GM23338 (cell line): ENCODE data around the gene MRPL27. TPM values are rescaled to one million over a fixed set of nuclear protein-coding genes. Genes with fewer than 3 reads are reported as not detected.

ENCODE experiments used
- ATAC-seq: fragments of 200-7000 bp; cut with Tn5 transposase; 3 replicates; pipeline ENCODE4 v1.9.1; 2020
- DNase-seq: peaks from one replicate; pipeline ENCODE4 v3.0.0-alpha.2; 2015; ENCODE audit warnings: low spot score
- H2AFZ ChIP-seq: fragments of 200-600 bp; sonication (generic); 2 replicates; pipeline ENCODE4 v1.8.0; 2016; ENCODE audit warnings: antibody characterized with exemption, mild to moderate bottlenecking, moderate library complexity
- H3F3A ChIP-seq: fragments of 200-600 bp; sonication (generic); replicated peaks from 2 replicates; pipeline ENCODE4 v1.8.0; 2017; ENCODE audit warnings: antibody characterized with exemption, mixed run types, low read depth
- H3K27ac ChIP-seq: fragments of 200-600 bp; sonication (generic); 2 replicates; pipeline ENCODE4 v1.6.1; 2016; ENCODE audit warnings: low read depth
- H3K27me3 ChIP-seq: fragments of 200-600 bp; sonication (generic); 2 replicates; pipeline ENCODE4 v1.8.0; 2016; ENCODE audit warnings: mild to moderate bottlenecking, mixed run types, moderate library complexity; ENCODE audit not compliant: insufficient read depth
- H3K36me3 ChIP-seq: fragments of 200-600 bp; sonication (generic); 2 replicates; pipeline ENCODE4 v1.8.0; 2016; ENCODE audit warnings: mild to moderate bottlenecking; ENCODE audit not compliant: insufficient read depth
- H3K4me1 ChIP-seq: fragments of 200-600 bp; sonication (generic); 2 replicates; pipeline ENCODE4 v1.8.0; 2016; ENCODE audit warnings: mild to moderate bottlenecking, moderate library complexity; ENCODE audit not compliant: insufficient read depth
- H3K4me2 ChIP-seq: fragments of 200-600 bp; sonication (generic); 2 replicates; pipeline ENCODE4 v1.7.1; 2017; ENCODE audit warnings: mixed run types
- H3K4me3 ChIP-seq: fragments of 200-600 bp; sonication (generic); 2 replicates; pipeline ENCODE4 v1.6.1; 2016; ENCODE audit warnings: mixed run types
- H3K79me2 ChIP-seq: fragments of 200-600 bp; sonication (generic); replicated peaks from 2 replicates; pipeline ENCODE4 v1.8.0; 2017; ENCODE audit warnings: mild to moderate bottlenecking; ENCODE audit not compliant: insufficient read depth
- H3K9me2 ChIP-seq: fragments of 200-600 bp; sonication (generic); 2 replicates; pipeline ENCODE4 v1.8.0; 2017; ENCODE audit not compliant: insufficient read depth
- H4K20me1 ChIP-seq: fragments of 200-600 bp; sonication (generic); replicated peaks from 2 replicates; pipeline ENCODE4 v1.8.0; 2017; ENCODE audit warnings: mild to moderate bottlenecking; ENCODE audit not compliant: insufficient read depth
- H3K27ac Mint-ChIP-seq: 2 replicates; pipeline ENCODE4 v1.8.0; 2020; ENCODE audit warnings: inconsistent platforms, mild to moderate bottlenecking, moderate library complexity, mixed read lengths
- H3K27me3 Mint-ChIP-seq: 3 replicates; pipeline ENCODE4 v1.8.0; 2022; ENCODE audit warnings: low read depth, mild to moderate bottlenecking, moderate library complexity, mixed read lengths, inconsistent platforms; ENCODE audit not compliant: insufficient read depth, poor library complexity
- H3K36me3 Mint-ChIP-seq: 3 replicates; pipeline ENCODE4 v1.8.0; 2021; ENCODE audit warnings: low read depth, mild to moderate bottlenecking, inconsistent platforms, moderate library complexity, mixed read lengths
- H3K4me1 Mint-ChIP-seq: 3 replicates; pipeline ENCODE4 v1.8.0; 2020; ENCODE audit warnings: mild to moderate bottlenecking, inconsistent platforms, mixed read lengths
- H3K4me3 Mint-ChIP-seq: 3 replicates; pipeline ENCODE4 v1.8.0; 2021; ENCODE audit warnings: moderate library complexity, mild to moderate bottlenecking, inconsistent platforms, mixed read lengths
- H3K9me3 Mint-ChIP-seq: 3 replicates; pipeline ENCODE4 v1.8.0; 2020; ENCODE audit warnings: moderate library complexity, mild to moderate bottlenecking, inconsistent platforms, mixed read lengths
- CREB1 ChIP-seq: fragments of 250-450 bp; sonication (Bioruptor Pico); IDR thresholded peaks from 2 replicates; pipeline ENCODE4 v1.5.0; 2020; ENCODE audit warnings: low read depth, mild to moderate bottlenecking, moderate library complexity
- CTCF ChIP-seq, 2 experiments: fragments of 200-600 bp in 1 of 2; sonication (generic) in 1 of 2; conservative IDR thresholded peaks; 2 replicates each; pipeline versions ENCODE4 v1.5.1 to v1.6.1; 2016 to 2017; ENCODE audit warnings: antibody characterized with exemption in 2 of 2, low read depth in 2 of 2, mild to moderate bottlenecking in 2 of 2, moderate library complexity in 1 of 2
- EZH2phosphoT487 ChIP-seq: fragments of 200-600 bp; sonication (generic); IDR thresholded peaks from one replicate; pipeline ENCODE4 v1.8.1; 2018; ENCODE audit warnings: antibody characterized with exemption; ENCODE audit not compliant: unreplicated experiment
- NANOG ChIP-seq: IDR thresholded peaks from 2 replicates; pipeline ENCODE4 v1.6.1; 2016; ENCODE audit warnings: antibody characterized with exemption, borderline replicate concordance
- POLR2AphosphoS5 ChIP-seq: IDR thresholded peaks from 2 replicates; pipeline ENCODE4 v1.6.1; 2016; ENCODE audit warnings: antibody characterized with exemption, low read depth
- STAT1 ChIP-seq: IDR thresholded peaks from one replicate; pipeline ENCODE4 v1.6.1; 2016; ENCODE audit warnings: antibody characterized with exemption; ENCODE audit not compliant: unreplicated experiment
- ZNF114 ChIP-seq: fragments of 250-450 bp; sonication (Bioruptor Pico); IDR thresholded peaks from 2 replicates; pipeline ENCODE4 v1.5.0; 2020; ENCODE audit warnings: mild to moderate bottlenecking, moderate library complexity
- ZNF331 ChIP-seq: fragments of 250-450 bp; sonication (Bioruptor Pico); IDR thresholded peaks from 2 replicates; pipeline ENCODE4 v1.5.0; 2020; ENCODE audit warnings: low read depth, mild to moderate bottlenecking, moderate library complexity
- polyA plus RNA-seq: library from polyadenylated mRNA; unstranded; fragments of >200 nt; fragmentation: Nextera tagmentation; extraction: Ambion mirVana; gene quantifications from 2 replicates; pipeline ENCODE4 v1.2.1, GENCODE V29; 2016
- total RNA-seq: library from RNA; depleted of rRNA; stranded (reverse); fragments of >200 nt; shearing (Covaris generic); gene quantifications from 2 replicates; pipeline ENCODE4 v1.2.3, GENCODE V29; 2014
- TF ChIP-seq, protein P1 (sequence below): fragments of 250-450 bp; sonication (Bioruptor Pico); IDR thresholded peaks from 2 replicates; pipeline ENCODE4 v1.5.0; 2020; ENCODE audit warnings: mild to moderate bottlenecking, moderate library complexity

The MRPL27 gene
- total and polyA plus RNA-seq, 2 experiments from 2014 or later = 74.3 to 227 TPM

GRCh38 chr17:50328363-50329325 lies 44.3 kb downstream of the MRPL27 start:
- Histone ChIP-seq H3K27me3 (no peaks in the 10 kb centered on the region), H3K4me2 (no peak overlapping the region), H2AFZ (0 out of 2 replicates have a peak overlapping the region, but pooled peaks have one; percentile 5), H3K27ac (no peak overlapping the region), H4K20me1 (no peaks in the 10 kb centered on the region), H3K4me1 (no peaks in the 10 kb centered on the region), H3K79me2 (no peaks in the 10 kb centered on the region), H3K36me3 (no peaks in the 10 kb centered on the region), H3K4me3 (no peak overlapping the region), H3F3A (no peaks in the 10 kb centered on the region), H3K9me2 (no peaks in the 10 kb centered on the region)
- H3K36me3 Mint-ChIP-seq = no peaks in the 10 kb centered on the region
- DNase-seq = no peak
- no peak for ATAC-seq
- no peak overlapping the region for H3K4me3 Mint-ChIP-seq
- no peak overlapping the region for H3K27ac Mint-ChIP-seq
- TF ChIP-seq, protein P1, sequence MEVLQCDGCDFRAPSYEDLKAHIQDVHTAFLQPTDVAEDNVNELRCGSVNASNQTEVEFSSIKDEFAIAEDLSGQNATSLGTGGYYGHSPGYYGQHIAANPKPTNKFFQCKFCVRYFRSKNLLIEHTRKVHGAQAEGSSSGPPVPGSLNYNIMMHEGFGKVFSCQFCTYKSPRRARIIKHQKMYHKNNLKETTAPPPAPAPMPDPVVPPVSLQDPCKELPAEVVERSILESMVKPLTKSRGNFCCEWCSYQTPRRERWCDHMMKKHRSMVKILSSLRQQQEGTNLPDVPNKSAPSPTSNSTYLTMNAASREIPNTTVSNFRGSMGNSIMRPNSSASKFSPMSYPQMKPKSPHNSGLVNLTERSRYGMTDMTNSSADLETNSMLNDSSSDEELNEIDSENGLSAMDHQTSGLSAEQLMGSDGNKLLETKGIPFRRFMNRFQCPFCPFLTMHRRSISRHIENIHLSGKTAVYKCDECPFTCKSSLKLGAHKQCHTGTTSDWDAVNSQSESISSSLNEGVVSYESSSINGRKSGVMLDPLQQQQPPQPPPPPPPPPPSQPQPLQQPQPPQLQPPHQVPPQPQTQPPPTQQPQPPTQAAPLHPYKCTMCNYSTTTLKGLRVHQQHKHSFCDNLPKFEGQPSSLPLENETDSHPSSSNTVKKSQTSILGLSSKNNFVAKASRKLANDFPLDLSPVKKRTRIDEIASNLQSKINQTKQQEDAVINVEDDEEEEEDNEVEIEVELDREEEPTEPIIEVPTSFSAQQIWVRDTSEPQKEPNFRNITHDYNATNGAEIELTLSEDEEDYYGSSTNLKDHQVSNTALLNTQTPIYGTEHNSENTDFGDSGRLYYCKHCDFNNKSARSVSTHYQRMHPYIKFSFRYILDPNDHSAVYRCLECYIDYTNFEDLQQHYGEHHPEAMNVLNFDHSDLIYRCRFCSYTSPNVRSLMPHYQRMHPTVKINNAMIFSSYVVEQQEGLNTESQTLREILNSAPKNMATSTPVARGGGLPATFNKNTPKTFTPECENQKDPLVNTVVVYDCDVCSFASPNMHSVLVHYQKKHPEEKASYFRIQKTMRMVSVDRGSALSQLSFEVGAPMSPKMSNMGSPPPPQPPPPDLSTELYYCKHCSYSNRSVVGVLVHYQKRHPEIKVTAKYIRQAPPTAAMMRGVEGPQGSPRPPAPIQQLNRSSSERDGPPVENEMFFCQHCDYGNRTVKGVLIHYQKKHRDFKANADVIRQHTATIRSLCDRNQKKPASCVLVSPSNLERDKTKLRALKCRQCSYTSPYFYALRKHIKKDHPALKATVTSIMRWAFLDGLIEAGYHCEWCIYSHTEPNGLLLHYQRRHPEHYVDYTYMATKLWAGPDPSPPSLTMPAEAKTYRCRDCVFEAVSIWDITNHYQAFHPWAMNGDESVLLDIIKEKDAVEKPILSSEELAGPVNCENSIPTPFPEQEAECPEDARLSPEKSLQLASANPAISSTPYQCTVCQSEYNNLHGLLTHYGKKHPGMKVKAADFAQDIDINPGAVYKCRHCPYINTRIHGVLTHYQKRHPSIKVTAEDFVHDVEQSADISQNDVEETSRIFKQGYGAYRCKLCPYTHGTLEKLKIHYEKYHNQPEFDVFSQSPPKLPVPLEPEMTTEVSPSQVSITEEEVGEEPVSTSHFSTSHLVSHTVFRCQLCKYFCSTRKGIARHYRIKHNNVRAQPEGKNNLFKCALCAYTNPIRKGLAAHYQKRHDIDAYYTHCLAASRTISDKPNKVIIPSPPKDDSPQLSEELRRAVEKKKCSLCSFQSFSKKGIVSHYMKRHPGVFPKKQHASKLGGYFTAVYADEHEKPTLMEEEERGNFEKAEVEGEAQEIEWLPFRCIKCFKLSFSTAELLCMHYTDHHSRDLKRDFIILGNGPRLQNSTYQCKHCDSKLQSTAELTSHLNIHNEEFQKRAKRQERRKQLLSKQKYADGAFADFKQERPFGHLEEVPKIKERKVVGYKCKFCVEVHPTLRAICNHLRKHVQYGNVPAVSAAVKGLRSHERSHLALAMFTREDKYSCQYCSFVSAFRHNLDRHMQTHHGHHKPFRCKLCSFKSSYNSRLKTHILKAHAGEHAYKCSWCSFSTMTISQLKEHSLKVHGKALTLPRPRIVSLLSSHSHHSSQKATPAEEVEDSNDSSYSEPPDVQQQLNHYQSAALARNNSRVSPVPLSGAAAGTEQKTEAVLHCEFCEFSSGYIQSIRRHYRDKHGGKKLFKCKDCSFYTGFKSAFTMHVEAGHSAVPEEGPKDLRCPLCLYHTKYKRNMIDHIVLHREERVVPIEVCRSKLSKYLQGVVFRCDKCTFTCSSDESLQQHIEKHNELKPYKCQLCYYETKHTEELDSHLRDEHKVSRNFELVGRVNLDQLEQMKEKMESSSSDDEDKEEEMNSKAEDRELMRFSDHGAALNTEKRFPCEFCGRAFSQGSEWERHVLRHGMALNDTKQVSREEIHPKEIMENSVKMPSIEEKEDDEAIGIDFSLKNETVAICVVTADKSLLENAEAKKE (CRISPR knock-in tag) = no peak
- TF ChIP-seq STAT1 (no peak), EZH2phosphoT487 (no peak), NANOG (no peak), ZNF114 (no peak), ZNF331 (CRISPR knock-in tag) (no peak), CREB1 (CRISPR knock-in tag) (no peak), POLR2AphosphoS5 (no peak), CTCF (conservative IDR thresholded peaks at IDR 0.05; ENCODE audit: low read depth in 2 of 2) (no peak)
- peaks cover 3% of the 10 kb centered on the region for H3K4me1 Mint-ChIP-seq
- H3K9me3 Mint-ChIP-seq = no peaks in the 10 kb centered on the region; the same call in 2 of the 3 replicates
- H3K27me3 Mint-ChIP-seq = peaks cover 6% of the 10 kb centered on the region
